ENCODE measurements around the gene STK40. TPM values are rescaled to one million over a fixed set of nuclear protein-coding genes. Genes with fewer than 3 reads are reported as not detected.

STK40 gene
- total RNA-seq, 4 donors from 2014 or later, result 109 to 263 (median 211) TPM

GRCh38 chr1:36359383-36359782 lies 26.3 kb downstream of the STK40 start:
- peak in 1 of 2 donors; percentile 42 for DNase-seq
- in situ Hi-C loops (cut with MboI; ENCODE audit: low sequenced_read_pairs in 4 of 4), result loop anchor here in 1 of 4 donors (10.0 kb wide), 1 partner anchor 55 kb away; no protein-coding TSS in a partner anchor
- Histone ChIP-seq H3K4me3 (no peak overlapping the region), H3K27ac (peak overlapping the region in 3 of 4 donors; percentile 24 to 53 (median 37)), H3K9me3 (no peaks in the 10 kb centered on the region), H3K27me3 (no peaks in the 10 kb centered on the region), H3K36me3 (peaks cover 0 to 79% of the 10 kb centered on the region in 2 donors), H3K4me1 (peaks cover 3 to 10% of the 10 kb centered on the region in 2 donors)
- intact Hi-C loops (cut with DNase I; ENCODE audit: low total_unique reads), result no loop called here
- TF ChIP-seq CTCF (IDR thresholded peaks at IDR 0.05 in 4 of 5, conservative IDR thresholded peaks at IDR 0.05 in 1 of 5) (no peak), POLR2A (IDR thresholded peaks at IDR 0.05) (no peak)
- peak; percentile 33 to 72 for ATAC-seq

- Histone ChIP-seq H3K4me3 (no peak overlapping the region), H3K27me3 (no peaks in the 10 kb centered on the region), H3K9me3 (no peaks in the 10 kb centered on the region), H3K36me3 (peaks cover 0 to 86% of the 10 kb centered on the region in 2 donors), H3K27ac (no peak overlapping the region), H3K4me1 (peaks cover 3 to 10% of the 10 kb centered on the region in 2 donors)
- in situ Hi-C loops (cut with MboI; ENCODE audit: low sequenced_read_pairs in 4 of 4) (loop anchor here in 1 of 4 donors (10.0 kb wide), 1 partner anchor 56 kb away; no protein-coding TSS in a partner anchor), intact Hi-C loops (cut with DNase I; ENCODE audit: low total_unique reads) (no loop called here)
- no peak for DNase-seq
- no peak for TF ChIP-seq POLR2A (IDR thresholded peaks at IDR 0.05)
- TF ChIP-seq CTCF (IDR thresholded peaks at IDR 0.05 in 4 of 5, conservative IDR thresholded peaks at IDR 0.05 in 1 of 5), result no peak
- ATAC-seq, result no peak
Observed at GRCh38 chr1:36358514-36359084, 27.1 kb downstream of the STK40 start.

- intact Hi-C loops (cut with DNase I; ENCODE audit: low total_unique reads), result no loop called here
- TF ChIP-seq CTCF (IDR thresholded peaks at IDR 0.05 in 4 of 5, conservative IDR thresholded peaks at IDR 0.05 in 1 of 5), result no peak
- TF ChIP-seq POLR2A (IDR thresholded peaks at IDR 0.05), result no peak
- peaks cover 0 to 78% of the 10 kb centered on the region in 2 donors for H3K36me3 ChIP-seq
Observed at GRCh38 chr1:36355811-36356210, 29.9 kb downstream of the STK40 start.

GRCh38 chr1:36354486-36354885 lies 31.2 kb downstream of the STK40 start:
- Histone ChIP-seq H3K27me3 (no peaks in the 10 kb centered on the region), H3K9me3 (no peaks in the 10 kb centered on the region), H3K4me3 (no peak overlapping the region), H3K36me3 (peaks cover 0 to 83% of the 10 kb centered on the region in 2 donors), H3K27ac (no peak overlapping the region), H3K4me1 (peaks cover 19 to 27% of the 10 kb centered on the region in 2 donors)
- no peak for ATAC-seq
- in situ Hi-C loops (cut with MboI; ENCODE audit: low sequenced_read_pairs in 4 of 4), result loop anchor here in 1 of 4 donors (10.0 kb wide), 1 partner anchor 60 kb away; no protein-coding TSS in a partner anchor
- TF ChIP-seq CTCF (IDR thresholded peaks at IDR 0.05 in 4 of 5, conservative IDR thresholded peaks at IDR 0.05 in 1 of 5) (no peak), POLR2A (IDR thresholded peaks at IDR 0.05) (no peak)
- intact Hi-C loops (cut with DNase I; ENCODE audit: low total_unique reads), result no loop called here
- DNase-seq, result no peak

More at GRCh38 chr1:36355811-36356210, 29.9 kb downstream of the STK40 start:
- in situ Hi-C loops (cut with MboI; ENCODE audit: low sequenced_read_pairs in 4 of 4), result loop anchor here in 1 of 4 donors (10.0 kb wide), 1 partner anchor 59 kb away; no protein-coding TSS in a partner anchor
- Histone ChIP-seq H3K4me3 (no peak overlapping the region), H3K27ac (no peak overlapping the region), H3K9me3 (no peaks in the 10 kb centered on the region), H3K4me1 (peaks cover 13 to 22% of the 10 kb centered on the region in 2 donors), H3K27me3 (no peaks in the 10 kb centered on the region)
- no peak for DNase-seq
- no peak for ATAC-seq
